GM19328 (cell line): Measurements from ENCODE around the gene GRAMD4.

Experiments used
- ATAC-seq: cut with Tn5 transposase; IDR thresholded peaks from one replicate; pipeline ENCODE4 v1.9.1; 2021; ENCODE audit warnings: mild to moderate bottlenecking, moderate library complexity; ENCODE audit not compliant: unreplicated experiment

The GRAMD4 gene

DNA sequence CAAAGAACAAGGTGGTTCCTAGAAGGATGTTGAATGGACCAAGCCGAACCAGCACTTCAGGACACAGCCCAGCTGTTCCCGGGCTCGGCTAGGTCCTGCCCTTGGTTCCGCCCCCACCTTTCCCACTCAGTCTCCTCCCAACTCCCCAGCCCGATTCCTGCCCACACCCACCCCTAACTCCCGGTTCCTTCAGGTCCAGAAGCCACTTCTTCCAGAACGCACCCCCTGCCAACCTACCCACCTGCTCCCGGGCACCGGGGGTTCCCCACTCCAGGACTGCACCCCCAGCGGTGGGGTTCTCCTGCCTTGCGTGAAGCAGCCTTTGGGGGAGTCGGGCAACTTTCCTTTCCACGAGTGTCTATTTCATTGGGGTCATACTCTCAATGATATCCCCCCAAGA, 87.1 kb downstream of the GRAMD4 start:
- ATAC-seq, result no peak

DNA sequence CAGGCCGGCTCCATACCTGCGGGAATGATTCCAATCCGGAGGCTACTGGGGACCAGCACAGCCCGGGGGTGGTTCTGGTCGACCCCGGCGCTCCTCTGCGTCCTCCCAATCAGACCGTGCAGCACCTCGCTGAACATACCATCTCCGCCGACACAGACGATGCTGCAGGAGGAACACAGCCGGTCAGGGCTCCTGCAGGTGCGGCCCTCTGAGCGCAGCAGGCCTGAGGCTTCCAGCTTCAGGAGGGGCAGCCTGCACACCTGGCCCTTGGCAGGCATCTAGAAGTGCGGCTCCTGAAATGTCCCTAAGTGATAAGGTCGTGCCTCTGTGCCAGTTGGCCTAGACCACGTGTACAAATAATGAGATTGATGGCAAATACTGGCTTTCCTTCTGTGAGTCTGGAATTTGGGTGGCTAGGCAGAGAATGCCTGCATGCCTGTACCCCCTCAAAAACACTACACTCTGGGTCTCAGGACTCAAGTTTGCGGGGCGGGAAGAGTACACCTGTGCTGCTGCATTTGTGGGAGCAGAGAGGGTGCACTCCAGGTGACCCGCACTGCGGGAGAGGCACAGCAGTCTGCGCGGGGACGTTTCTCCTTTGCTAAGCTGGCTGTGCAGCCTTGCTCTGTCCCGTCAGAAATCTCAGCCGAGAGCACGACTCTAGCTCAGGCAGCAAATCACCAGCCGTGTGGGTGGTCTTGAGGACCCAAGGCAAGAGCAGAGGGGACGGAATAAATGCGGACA, 87.8 kb downstream of the GRAMD4 start:
- ATAC-seq, result no peak

DNA sequence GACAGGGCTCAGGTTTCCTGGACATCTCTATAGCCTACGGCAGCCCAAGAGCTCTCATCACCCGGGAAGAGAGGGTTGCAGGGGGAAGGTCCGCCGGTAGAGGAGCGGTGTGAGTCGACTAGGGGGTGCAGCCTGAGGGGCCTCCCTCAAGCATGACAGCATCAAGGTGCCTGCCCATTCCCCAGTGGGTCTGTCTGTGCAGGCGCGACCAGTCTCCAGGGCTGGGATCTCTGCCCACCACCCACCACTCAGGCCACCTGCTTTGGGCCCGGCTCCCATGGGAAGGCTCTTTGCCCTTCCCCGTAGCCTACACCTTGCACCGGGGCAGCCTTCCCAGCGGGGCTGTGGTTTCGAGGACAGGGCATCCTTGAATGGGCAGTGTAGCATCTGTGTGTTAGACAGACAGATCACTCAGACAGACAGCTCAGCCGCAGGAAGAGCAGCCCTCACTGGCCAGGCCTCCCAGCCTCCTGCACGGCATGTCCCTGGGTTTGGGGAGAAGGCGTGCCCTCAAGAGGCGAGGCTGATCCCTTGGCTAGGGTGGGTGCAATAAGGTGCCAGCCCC, 88.7 kb downstream of the GRAMD4 start:
- no peak for ATAC-seq

DNA sequence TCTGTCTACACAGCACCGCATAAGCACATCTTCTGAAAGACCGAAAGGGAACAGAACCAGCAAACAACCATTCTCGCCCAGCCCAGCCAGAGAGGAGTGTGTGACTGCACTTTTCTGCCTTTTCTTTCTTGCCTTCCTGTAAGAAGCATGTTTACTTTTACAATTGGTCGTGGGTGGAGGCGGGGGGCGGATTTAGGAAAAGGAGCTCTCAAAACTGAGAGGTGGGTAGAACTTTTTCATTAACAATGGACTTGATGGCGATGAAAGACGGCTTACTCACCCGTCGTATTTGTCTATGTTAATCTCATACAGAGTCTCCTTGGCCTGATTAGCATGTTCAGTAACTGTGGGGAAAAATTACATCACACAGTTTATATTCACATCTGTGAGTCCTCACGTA, 90.6 kb downstream of the GRAMD4 start:
- ATAC-seq, result no peak

DNA sequence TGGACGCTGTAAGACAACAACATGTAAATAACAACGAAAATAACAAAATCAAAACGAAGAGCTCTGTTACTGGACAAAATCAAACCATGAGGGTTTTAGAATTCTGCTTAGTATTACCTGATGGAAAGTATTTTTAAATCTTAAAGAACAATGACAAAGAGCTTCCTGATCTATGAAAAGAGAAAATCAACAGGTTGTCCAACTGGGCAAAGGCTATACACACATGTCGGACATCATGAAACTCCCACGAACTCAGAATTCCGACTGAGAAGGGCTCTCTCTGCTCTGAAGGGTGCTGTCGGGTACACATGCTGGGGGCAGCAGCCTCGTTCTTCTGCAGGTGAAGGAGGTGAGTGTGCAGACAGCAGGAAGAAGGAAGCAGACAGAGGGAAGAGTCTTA, 92.1 kb downstream of the GRAMD4 start:
- ATAC-seq, result no peak

DNA sequence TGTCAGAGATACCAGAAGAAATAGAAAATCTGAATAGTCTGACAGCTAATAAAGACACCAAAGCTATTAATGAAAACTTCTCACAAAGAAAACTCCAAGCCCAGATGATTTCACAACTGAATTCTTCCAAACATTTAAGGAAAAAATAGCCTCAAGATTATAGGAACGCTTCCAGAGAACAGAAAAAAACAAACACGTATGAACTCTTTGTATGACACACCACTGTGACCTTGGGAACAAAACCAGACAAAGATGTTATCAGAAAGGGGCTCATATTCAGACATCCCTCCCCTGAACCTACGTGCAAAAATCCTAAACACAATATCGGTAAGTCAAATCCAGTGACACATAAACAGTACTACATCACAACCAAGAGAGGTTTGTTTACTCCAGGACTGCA, 94.4 kb downstream of the GRAMD4 start:
- ATAC-seq, result no peak

DNA sequence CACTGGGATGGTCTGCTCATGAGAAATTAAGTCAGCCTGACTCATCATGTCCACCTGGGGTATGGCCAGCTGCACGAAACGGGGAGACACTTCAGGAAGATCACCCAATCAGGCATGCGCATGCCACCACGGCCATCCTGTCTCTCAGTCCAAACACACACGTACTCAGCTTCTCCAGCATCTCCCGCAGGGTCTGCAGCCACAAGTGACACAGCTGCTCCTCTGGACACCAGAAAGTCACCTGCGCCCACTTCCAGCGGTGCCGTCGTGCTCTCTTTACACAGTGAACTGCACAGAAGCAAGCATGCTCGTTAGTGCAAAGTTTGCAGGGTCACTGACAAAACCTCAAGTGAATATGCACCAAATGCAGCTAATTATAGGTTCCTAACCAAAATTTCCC, 99.7 kb downstream of the GRAMD4 start:
- no peak for ATAC-seq

DNA sequence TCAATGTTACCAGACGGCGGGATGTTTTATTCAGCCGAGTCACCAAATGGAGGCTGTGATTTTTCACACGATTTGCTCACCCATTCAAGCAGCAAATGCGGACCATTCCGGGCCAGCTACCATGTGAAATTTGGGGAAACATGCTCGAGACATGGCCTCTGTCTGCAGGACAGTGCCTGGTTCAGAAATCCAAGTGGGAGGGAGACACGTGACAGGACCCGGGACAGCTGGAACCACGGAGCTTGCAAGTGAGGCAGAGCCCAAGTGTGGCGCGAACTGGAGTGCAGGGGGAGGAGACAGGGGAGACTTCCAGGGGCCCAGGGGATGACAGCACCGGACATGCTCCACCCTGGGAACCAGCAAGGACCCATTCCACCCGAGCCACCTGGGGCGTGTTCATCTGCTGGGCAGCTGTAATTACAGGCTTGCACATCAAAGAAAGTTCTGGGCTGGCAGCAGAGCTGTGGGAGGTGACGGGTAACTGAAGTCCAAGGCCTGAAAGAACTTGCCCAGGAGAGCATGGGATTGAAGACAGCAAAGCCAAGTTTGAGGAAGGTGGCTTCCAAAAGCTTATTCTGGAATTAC, 101.4 kb downstream of the GRAMD4 start:
- no peak for ATAC-seq

DNA sequence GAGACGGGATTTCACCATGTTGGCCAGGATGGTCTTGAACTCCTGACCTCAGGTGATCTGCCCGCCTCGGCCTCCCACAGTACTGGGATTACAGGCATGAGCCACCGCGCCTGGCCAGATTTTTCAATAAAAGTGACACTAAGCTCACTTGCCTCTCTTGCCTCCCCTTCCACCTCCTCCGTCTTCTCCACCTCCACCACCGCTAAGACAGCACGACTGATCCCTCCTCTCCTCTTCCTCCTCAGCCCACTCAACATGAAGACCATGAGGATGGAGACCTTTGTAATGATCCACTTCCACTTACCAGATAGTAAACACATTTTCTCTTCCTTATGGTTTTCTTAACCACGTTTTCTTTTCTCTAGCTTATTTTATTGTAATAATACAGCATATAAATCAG, 103.7 kb downstream of the GRAMD4 start:
- no peak for ATAC-seq

DNA sequence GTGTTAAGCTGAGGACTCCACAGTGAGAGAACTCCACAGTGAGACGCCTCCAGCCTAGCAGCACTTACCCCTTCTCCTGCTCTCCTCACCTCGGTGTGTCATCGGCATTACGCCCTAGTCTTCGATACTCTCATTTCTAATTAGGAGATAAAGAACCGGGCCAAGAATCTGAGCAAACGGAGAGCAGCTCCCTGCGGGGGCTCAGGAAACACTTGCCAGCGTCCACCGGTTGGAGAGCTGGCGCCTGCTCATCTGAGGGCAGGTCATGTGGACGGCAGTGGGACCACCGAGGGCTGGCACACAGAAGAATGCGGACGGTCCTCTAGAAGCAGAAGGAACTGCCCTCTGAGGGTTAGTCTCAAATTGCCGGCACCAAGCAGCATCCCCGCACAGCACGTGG, 104.9 kb downstream of the GRAMD4 start:
- no peak for ATAC-seq

DNA sequence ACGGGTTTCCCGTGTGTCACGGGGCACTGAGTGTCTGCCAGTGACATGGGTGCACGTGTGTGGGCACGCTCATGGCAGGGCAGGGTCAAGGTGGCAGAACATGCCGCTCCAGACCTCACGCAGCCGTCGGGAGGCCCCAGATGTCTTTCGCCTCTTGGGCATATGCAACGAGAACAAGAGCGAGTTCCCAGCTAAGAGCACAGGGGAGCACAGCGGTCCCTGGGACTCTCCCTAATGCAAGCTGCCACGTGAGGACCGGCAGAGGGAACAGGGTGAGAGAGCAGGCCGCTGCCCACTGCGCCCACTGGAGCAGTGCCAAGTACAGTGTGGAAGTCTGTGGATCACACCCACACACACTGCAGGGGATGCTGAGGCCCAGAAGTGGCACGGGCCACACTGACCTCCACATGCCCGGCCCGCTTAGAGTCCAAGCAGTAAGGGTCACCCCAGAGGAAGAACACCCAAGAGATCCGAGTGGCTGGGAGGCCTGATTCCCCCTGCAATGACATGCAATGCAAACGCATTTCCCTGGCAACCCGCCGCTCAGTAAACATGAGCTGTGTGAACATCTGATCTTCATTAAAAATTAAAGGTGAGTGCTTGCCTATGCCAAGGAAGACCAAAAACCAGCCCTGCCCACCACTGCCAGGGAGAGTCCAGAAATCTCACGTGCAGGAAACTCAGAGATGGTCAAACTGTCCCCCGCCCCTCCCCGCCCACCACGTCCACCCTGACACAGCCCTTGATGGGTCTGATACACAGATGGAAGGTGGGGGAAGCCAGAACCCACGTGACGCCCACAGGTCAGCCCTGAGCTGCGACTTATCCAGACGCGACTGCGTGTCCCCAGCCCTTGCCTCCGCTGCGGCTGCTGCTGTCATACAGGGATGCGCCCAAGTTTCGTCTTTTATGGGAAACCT, 106.1 kb downstream of the GRAMD4 start:
- no peak for ATAC-seq

DNA sequence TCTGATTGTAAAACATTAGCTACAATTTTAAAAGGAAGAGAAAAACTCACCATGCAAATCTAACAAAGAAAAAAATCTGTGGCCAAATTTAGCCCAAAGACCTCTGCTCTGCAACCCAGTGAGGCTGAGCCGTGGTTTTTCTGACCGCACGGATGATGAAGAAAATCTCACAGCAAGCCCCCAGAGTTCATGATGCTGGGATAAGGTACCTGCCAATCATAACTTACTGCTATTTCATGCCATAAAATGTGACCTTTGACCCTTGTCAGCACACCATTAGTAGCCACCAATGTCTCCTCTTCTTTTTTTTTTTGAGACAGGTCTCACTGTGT, 106.8 kb downstream of the GRAMD4 start:
- ATAC-seq, result no peak

DNA sequence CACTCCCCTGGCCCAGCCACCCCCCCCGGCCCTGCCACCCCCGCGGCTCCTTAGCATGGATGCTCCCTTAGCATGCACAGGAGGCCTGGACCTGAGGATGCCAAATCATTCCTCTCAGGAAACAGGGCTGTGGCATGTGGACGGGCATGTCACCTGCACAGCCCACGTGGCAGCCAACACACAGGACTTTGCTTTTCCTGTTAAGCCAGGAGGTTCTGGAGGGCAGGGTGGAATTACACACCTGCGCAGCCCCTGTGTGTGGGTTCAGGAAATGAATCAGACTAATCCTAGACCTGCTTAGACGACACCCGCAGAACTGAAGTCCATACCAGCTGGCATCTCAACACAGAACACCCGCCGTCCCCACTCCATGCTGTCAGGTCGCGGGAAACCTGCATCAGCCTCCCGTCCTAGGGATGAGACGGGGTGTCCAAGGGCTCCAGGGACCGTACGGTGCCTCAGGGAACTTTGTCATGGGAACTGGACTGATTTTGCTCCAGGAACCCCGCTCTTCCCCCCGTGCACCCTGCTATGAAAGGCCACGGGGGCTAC, 107.7 kb downstream of the GRAMD4 start:
- no peak for ATAC-seq

DNA sequence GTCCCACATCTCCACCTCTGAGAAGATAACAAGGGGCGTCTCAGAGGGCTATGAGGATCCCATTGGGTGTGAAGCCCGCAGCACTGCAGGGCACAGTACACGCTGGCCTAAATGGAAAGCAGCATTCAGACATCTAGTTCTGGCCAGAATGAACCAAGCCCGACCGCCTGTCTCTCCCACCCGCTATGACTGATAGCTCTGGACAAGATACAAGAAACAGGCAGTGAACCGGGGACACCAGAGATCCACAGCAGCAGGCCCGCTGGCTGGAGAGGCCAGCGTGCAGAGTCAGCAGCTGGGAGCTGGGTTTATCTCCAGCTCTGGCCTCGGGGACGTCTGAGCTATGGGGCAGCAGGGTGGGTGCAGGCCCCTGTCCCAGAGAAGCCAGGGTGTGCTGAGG, 108.3 kb downstream of the GRAMD4 start:
- no peak for ATAC-seq
